HG02943 (cell line): ENCODE results near the gene RXRA.

Experiments
- ATAC-seq: cut with Tn5 transposase; IDR thresholded peaks from one replicate; pipeline ENCODE4 v1.9.1; 2021; ENCODE audit warnings: mild to moderate bottlenecking, low read depth, moderate library complexity; ENCODE audit not compliant: unreplicated experiment

The RXRA gene

GRCh38 chr9:134363450-134363849 is 37.2 kb downstream of the RXRA start:
- ATAC-seq: no peak

GRCh38 chr9:134364391-134365114 is 38.3 kb downstream of the RXRA start:
- no peak for ATAC-seq

GRCh38 chr9:134365115-134365596 is 38.9 kb downstream of the RXRA start:
- no peak for ATAC-seq

- no peak for ATAC-seq
Observed at GRCh38 chr9:134365791-134366222, 39.6 kb downstream of the RXRA start.

- no peak for ATAC-seq
Observed at GRCh38 chr9:134366223-134367031, 40.2 kb downstream of the RXRA start.

- no peak for ATAC-seq
Observed at GRCh38 chr9:134367061-134367460, 40.8 kb downstream of the RXRA start.

GRCh38 chr9:134367791-134368490 is 41.7 kb downstream of the RXRA start:
- ATAC-seq: no peak

GRCh38 chr9:134368571-134368970 is 42.3 kb downstream of the RXRA start:
- ATAC-seq: no peak

- no peak for ATAC-seq
Observed at GRCh38 chr9:134369416-134370212, 43.4 kb downstream of the RXRA start.

- no peak for ATAC-seq
Observed at GRCh38 chr9:134370213-134370492, 43.9 kb downstream of the RXRA start.

- no peak for ATAC-seq
Observed at GRCh38 chr9:134370638-134371037, 44.4 kb downstream of the RXRA start.

- ATAC-seq: no peak
Observed at GRCh38 chr9:134371731-134372130, 45.5 kb downstream of the RXRA start.

GRCh38 chr9:134372581-134373267 is 46.5 kb downstream of the RXRA start:
- ATAC-seq: no peak

GRCh38 chr9:134373269-134373668 is 47.0 kb downstream of the RXRA start:
- no peak for ATAC-seq

- ATAC-seq: no peak
Observed at GRCh38 chr9:134373953-134374300, 47.7 kb downstream of the RXRA start.

- no peak for ATAC-seq
Observed at GRCh38 chr9:134374301-134375010, 48.2 kb downstream of the RXRA start.

- ATAC-seq: no peak
Observed at GRCh38 chr9:134375011-134375390, 48.7 kb downstream of the RXRA start.

- ATAC-seq: no peak
Observed at GRCh38 chr9:134375430-134376385, 49.5 kb downstream of the RXRA start.
